Medulla oblongata (tissue), 1 donor: Measurements from ENCODE around the gene PLXNA4.

Experiments used
- DNase-seq: peaks from one replicate; pipeline ENCODE4 v3.0.0-alpha.2; 2015; ENCODE audit errors: extremely low spot score

PLXNA4 gene

GRCh38 chr7:132319481-132319880 lies 256.8 kb downstream of the PLXNA4 start:
- DNase-seq, result no peak

DNA sequence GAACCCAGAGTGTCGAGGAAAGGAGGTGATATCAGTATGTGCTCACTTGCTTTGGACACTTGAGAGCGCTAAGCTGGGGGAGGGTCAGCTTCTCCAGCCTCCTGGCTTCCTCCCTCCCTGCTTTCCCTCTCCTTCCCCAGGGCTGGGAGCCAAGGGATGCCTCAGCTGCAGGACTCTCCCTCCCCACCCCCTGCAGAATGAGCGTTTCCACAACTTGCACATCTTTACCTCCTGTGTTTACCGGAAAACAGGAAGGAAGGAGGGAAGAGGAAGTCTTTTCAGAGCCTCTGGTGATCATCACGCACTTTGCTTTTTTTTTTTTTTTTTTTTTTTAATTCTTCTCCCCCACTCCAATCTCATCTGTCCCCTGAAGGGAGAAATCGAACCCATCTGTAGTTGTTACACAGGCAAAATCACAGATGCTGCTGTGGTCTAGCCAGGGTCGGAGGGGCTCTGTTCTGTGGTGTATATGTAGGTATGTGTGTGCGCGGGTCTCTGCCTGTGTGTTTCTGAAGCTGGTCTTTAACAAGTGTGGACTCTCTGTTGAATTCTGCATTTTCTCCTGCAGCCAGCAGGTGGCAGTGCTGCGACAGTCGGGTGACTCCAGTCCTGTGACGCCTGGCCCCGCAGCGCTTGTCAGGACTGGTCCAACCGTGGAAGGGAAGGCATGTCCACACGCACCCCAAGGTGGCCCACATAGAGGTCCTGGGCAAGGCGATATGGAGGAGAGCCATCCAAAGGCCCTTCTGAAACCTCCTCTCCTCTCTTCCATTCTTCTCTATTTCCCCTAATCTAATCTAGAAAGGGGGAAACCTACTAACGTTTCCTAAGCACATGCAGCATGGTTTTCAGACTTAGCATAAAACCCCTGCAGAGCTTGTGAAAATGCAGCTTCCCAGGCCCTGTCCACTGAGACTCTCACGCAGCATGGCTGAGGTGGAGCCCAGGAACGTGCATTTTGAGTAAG lies 257.6 kb downstream of the PLXNA4 start:
- DNase-seq, result peak; percentile 91

DNA sequence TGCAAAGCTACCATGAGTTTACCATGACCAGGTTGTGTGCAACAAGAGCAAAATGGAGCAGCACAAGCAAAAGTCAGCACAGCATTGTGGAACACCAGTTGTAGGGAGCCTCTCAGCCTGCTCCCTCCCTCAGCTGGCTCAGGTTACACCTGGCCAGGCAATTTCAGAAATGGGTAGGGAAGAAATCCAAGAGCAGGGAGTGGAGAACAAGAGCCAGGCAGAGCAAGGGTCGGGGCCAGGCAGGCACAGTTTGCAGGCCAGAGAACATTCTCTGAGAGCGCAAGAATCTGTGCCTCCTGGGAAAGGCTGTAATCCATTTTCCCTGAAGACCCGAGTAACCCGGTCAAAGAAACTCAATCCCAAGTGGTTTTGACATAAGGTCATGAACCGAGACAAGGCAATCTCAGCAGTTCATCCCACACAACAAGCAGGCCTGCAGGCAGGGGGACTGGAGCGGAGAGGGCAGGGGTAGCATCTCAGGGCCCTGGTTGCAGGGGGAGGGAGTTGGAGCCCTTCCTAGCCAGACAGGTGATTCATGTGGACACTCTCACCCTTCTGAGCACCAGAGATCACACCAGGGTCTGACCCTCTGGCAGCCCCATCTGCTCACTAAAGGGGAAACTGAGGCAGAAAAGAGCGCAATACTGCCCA lies 258.4 kb downstream of the PLXNA4 start:
- no peak for DNase-seq

GRCh38 chr7:132312531-132313055 lies 263.7 kb downstream of the PLXNA4 start:
- no peak for DNase-seq

DNA sequence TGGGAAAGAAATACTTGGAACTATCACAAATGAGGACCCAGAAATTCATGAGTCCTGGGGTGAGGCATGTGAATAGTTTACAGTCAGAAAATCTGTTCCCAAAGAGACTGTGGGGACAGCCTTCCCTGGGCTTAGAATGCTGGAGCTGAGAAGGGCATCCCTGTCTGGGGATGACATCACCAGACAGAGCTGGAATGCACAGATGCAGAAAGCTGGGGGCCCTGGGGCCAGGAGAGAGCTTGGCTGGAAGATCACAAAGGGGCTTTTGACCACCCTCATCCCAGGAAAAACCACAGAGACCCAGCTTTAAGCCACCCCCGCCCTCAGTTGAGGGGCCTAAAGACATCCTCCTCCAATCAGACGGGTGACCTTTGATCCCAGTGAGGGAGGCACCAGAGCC lies 264.5 kb downstream of the PLXNA4 start:
- DNase-seq, result no peak

- no peak for DNase-seq
Observed at GRCh38 chr7:132309102-132309805, 267.0 kb downstream of the PLXNA4 start.

DNA sequence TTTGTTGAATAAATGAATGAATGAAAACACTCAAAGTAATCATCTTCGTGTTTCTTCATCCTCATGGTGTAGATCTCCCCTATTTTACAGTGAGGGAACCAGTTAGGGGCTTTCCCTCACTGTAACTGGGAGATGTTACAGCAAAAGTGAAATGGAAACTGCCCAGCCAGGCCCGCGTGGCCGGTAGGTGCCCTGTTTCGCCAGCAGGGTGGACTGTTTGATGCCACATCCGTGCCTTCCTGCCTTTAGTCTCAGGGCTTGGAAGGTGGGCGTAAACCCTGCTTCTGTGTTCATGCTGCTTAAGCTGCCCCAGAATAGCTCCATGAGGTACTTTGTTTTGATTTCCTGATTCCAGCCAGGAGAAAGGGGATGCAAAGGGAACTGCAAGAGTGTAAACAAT lies 268.8 kb downstream of the PLXNA4 start:
- DNase-seq, result no peak

GRCh38 chr7:132300599-132301277 lies 275.5 kb downstream of the PLXNA4 start:
- no peak for DNase-seq

DNA sequence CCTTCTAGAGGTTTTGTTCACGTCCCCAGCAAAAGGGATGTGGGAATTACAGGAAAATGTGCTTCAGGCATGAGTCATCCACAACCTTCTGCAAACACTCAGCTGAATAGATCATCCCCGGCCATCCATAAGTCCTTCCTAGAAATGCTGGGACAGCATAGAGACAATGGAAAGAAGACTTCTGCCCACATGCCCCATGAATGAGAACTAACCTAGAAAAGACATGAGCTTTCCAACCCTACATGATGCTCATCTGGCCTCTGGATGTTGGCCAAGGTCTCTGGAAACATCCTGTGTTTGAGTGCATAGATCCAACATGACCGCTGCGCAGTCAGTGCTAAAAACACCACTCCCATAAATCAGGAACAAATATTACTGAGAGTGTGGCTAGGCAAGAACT lies 277.5 kb downstream of the PLXNA4 start:
- no peak for DNase-seq

GRCh38 chr7:132296820-132297219 lies 279.4 kb downstream of the PLXNA4 start:
- no peak for DNase-seq

GRCh38 chr7:132295175-132295574 lies 281.1 kb downstream of the PLXNA4 start:
- DNase-seq, result no peak

- DNase-seq, result no peak
Observed at GRCh38 chr7:132292803-132293202, 283.5 kb downstream of the PLXNA4 start.

GRCh38 chr7:132291481-132291880 lies 284.8 kb downstream of the PLXNA4 start:
- no peak for DNase-seq

DNA sequence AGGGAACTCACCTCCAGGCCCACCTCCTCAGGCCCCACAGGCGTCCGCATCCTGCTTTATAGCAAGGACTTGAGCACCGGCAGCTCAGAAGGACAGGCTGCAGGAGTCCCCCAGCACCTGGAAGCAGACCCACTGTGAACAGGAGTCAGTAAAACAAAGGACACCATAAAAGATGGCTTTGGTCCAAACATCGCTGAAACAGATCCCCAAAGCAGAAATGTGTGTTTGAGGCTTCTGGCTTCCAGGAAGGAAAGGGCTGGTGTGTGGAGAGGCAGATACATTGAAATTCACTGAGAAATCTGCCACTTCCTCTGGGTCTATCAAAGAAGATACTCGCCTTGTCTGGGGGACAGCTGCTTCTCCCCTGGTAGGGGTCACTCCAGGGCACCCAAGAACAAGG lies 286.2 kb downstream of the PLXNA4 start:
- no peak for DNase-seq

- no peak for DNase-seq
Observed at GRCh38 chr7:132286836-132287235, 289.4 kb downstream of the PLXNA4 start.

DNA sequence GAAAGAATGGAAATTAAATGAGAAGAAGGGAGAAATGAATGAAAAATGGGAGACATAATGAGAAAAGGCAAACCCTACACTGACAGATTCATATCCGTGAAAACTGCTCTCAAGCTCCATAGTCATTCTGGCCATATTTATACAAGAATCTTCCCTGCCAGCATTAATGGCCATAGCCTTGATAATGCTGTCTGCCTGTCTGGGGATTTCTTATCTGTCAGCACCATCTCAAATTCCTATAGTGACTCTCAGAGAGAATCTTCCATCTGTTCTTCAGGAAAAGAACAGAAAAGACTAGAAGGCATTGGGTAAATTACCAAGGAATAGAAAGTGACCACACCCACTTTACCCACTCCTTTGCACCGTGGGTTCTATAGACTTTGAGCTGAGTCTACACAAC lies 295.9 kb downstream of the PLXNA4 start:
- no peak for DNase-seq

DNA sequence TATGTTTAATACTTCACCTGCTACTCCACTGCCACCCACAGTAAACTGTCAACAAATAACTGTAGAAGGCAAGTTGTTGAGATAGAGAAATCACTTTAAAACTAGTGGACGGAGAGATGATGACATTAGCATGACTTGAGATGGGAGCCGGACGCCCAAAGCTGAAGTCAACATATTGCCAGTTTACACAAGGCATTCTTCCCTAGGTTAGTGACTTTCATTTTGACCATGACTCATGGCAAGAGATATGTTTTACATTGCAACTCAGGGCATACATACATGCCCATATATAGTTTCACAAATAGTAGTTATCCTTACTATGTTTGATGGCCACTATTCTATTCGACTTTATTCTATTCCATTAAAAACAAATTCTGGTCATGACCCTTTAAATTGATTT lies 296.6 kb downstream of the PLXNA4 start:
- no peak for DNase-seq

DNA sequence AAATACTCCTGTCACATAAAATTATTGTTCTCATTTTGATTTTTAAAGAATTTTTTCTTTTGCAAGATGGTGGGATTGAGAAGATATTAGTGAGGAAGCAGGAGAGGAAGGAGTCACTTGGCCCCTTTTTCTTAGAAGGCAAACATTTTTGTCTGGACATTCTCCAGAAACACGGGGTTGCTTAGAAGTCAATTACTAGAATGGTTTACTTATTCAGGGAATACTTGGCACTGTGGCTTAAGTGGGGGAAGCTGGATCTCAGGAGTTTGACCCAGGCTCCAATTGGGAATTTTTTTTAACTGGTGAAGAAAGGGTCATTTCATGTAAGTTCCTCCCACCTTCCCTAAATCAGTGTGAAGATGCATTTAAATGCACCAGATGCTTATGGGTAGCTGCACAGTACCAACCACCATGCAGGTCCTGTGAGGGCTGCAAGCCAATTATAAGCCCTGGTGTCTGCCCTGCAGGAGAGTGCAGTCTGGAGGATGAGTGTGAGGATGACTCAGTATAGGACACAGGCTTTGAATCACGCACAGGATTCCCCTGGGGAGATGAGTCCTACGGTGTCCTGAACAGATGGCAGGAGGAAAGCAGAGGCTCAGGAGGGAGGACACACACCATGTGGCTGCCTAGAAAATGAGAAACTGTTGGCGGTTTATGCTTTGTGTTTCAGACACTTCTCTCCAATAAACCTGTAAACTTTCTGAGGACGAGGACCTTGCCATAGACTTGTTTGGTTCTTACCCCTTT lies 299.1 kb downstream of the PLXNA4 start:
- no peak for DNase-seq

DNA sequence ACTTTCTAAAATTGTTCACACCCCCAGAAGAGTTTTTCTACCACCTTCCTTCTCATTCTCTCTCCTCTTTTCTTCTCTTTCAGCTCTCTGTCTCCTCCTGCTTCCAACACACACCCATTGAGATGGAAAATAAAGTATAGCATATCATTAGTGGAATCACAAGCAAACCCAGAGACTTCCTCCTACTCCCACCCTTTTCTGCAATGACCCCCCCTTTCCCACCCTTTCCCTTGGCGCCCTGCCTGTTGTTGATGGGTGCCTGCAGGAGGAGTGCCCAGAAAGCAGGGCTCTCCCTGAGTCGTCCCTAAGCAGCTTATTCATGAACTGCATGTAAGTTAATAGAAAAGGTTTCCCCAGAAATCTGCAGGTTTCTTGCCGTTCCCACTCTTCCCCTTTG lies 300.0 kb downstream of the PLXNA4 start:
- no peak for DNase-seq

GRCh38 chr7:132275416-132276233 lies 300.6 kb downstream of the PLXNA4 start:
- DNase-seq, result no peak
